ENCODE results near the gene NOSIP.

Gene NOSIP

DNA sequence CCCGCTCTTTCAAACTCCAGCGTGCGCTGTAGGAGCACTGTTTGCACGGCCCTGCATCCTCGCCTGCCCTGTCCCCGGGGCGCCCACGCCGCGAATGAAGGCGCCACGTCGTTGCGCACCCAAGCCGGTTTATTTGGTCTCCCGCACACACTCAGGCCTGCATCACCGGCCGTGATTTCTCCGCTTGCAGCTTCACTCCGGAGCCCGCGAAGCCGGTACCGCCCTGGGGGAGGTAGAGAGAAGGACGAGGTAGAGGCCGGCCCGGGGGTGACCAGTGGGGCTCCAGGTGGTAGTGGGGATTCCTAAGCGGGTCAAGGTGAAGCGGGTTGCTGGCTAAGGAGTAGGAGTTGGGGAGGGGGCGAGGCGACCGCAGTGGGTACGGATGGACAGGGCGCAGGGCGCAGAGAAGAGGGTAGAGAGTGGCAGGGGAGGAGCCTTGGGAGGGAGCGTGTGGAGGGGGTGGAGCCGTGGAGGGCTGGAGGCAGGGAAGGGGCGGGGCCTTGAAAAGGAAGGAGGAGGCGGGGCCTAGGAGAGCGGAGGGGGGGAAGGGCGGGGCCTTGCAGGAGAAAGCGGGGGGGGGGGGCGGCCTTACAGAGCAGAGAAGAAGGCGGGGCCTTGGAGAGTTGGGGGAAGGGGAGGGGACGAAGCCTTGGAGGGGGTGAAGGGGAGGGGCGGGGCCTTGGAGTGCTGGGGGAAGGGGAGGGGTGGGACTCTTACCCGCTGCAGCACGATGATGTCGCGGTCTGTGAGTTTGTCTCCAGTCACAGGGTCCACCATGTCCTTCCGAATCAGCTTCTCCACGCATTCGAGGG is 24.6 kb downstream of the NOSIP start:
- H2AFZ ChIP-seq (ENCODE audit: low read length): no peak overlapping the region
- no peaks in the 10 kb centered on the region for H3K79me2 ChIP-seq (ENCODE audit: insufficient read depth, low read length)
- H4K20me1 ChIP-seq (ENCODE audit: insufficient read depth, low read length): no peaks in the 10 kb centered on the region
- no peak overlapping the region for H3K4me3 ChIP-seq (ENCODE audit: low read depth, low read length, poor library complexity, severe bottlenecking)
- peaks cover 6% of the 10 kb centered on the region for H3K4me1 ChIP-seq (ENCODE audit: insufficient read depth, low read length, severe bottlenecking)
- H3K27ac ChIP-seq (ENCODE audit: low read depth, low read length, poor library complexity, severe bottlenecking): no peak overlapping the region
- no peaks in the 10 kb centered on the region for H3K27me3 ChIP-seq (ENCODE audit: insufficient read depth, low read length)
- H3K9me2 ChIP-seq (ENCODE audit: low read depth, low read length): no peaks in the 10 kb centered on the region
- H3K9me3 ChIP-seq (ENCODE audit: low read length): no peaks in the 10 kb centered on the region
- H3K4me2 ChIP-seq (ENCODE audit: low read length): no peak overlapping the region
- peaks cover 37% of the 10 kb centered on the region for H3K36me3 ChIP-seq (ENCODE audit: insufficient read depth, low read length)
- TF ChIP-seq CTCF (IDR thresholded peaks at IDR 0.05; ENCODE audit: low read length) (no peak), EZH2 (IDR thresholded peaks at IDR 0.05; ENCODE audit: borderline replicate concordance, low read length) (no peak)
- no peaks in the 10 kb centered on the region for H3F3A ChIP-seq (ENCODE audit: insufficient read depth, low read length)
- no peak overlapping the region for H3K9ac ChIP-seq (ENCODE audit: low read length)

GRCh38 chr19:49554701-49555181 is 25.6 kb downstream of the NOSIP start:
- H3K4me3 ChIP-seq (ENCODE audit: low read depth, low read length, poor library complexity, severe bottlenecking): no peak overlapping the region
- H3K36me3 ChIP-seq (ENCODE audit: insufficient read depth, low read length): peaks cover 37% of the 10 kb centered on the region
- no peak for TF ChIP-seq EZH2 (IDR thresholded peaks at IDR 0.05; ENCODE audit: borderline replicate concordance, low read length)
- TF ChIP-seq CTCF (IDR thresholded peaks at IDR 0.05; ENCODE audit: low read length): no peak
- no peak overlapping the region for H3K4me2 ChIP-seq (ENCODE audit: low read length)
- no peaks in the 10 kb centered on the region for H3K4me1 ChIP-seq (ENCODE audit: insufficient read depth, low read length, severe bottlenecking)
- no peaks in the 10 kb centered on the region for H3K9me2 ChIP-seq (ENCODE audit: low read depth, low read length)
- H3K9me3 ChIP-seq (ENCODE audit: low read length): no peaks in the 10 kb centered on the region
- no peaks in the 10 kb centered on the region for H3K27me3 ChIP-seq (ENCODE audit: insufficient read depth, low read length)
- H3K79me2 ChIP-seq (ENCODE audit: insufficient read depth, low read length): no peaks in the 10 kb centered on the region
- no peak overlapping the region for H3K27ac ChIP-seq (ENCODE audit: low read depth, low read length, poor library complexity, severe bottlenecking)
- H3F3A ChIP-seq (ENCODE audit: insufficient read depth, low read length): no peaks in the 10 kb centered on the region
- H3K9ac ChIP-seq (ENCODE audit: low read length): no peak overlapping the region
- no peak overlapping the region for H2AFZ ChIP-seq (ENCODE audit: low read length)
- H4K20me1 ChIP-seq (ENCODE audit: insufficient read depth, low read length): no peaks in the 10 kb centered on the region

- no peak for TF ChIP-seq CTCF (IDR thresholded peaks at IDR 0.05; ENCODE audit: low read length)
- no peak for TF ChIP-seq EZH2 (IDR thresholded peaks at IDR 0.05; ENCODE audit: borderline replicate concordance, low read length)
- peaks cover 37% of the 10 kb centered on the region for H3K36me3 ChIP-seq (ENCODE audit: insufficient read depth, low read length)
- H3K9me3 ChIP-seq (ENCODE audit: low read length): no peaks in the 10 kb centered on the region
- no peaks in the 10 kb centered on the region for H4K20me1 ChIP-seq (ENCODE audit: insufficient read depth, low read length)
- H3K4me3 ChIP-seq (ENCODE audit: low read depth, low read length, poor library complexity, severe bottlenecking): no peak overlapping the region
- no peaks in the 10 kb centered on the region for H3K4me1 ChIP-seq (ENCODE audit: insufficient read depth, low read length, severe bottlenecking)
- no peaks in the 10 kb centered on the region for H3K79me2 ChIP-seq (ENCODE audit: insufficient read depth, low read length)
- no peak overlapping the region for H3K27ac ChIP-seq (ENCODE audit: low read depth, low read length, poor library complexity, severe bottlenecking)
- H3F3A ChIP-seq (ENCODE audit: insufficient read depth, low read length): no peaks in the 10 kb centered on the region
- no peaks in the 10 kb centered on the region for H3K9me2 ChIP-seq (ENCODE audit: low read depth, low read length)
- H3K27me3 ChIP-seq (ENCODE audit: insufficient read depth, low read length): no peaks in the 10 kb centered on the region
- no peak overlapping the region for H3K9ac ChIP-seq (ENCODE audit: low read length)
- H2AFZ ChIP-seq (ENCODE audit: low read length): no peak overlapping the region
- no peak overlapping the region for H3K4me2 ChIP-seq (ENCODE audit: low read length)
These were observed 26.7 kb downstream of the NOSIP start for GRCh38 chr19:49553451-49554271.

All from OCI-LY1 (cell line).